Natural killer cell (primary cell): Measurements from ENCODE around the gene ELP5. TPM values are rescaled to one million over a fixed set of nuclear protein-coding genes. Genes with fewer than 3 reads are reported as not detected.

ENCODE experiments used
- ATAC-seq, 3 donors: fragments of 150-1000 bp in 2 of 3; fragments of 200-7000 bp in 1 of 3; cut with Tn5 transposase; 1 replicate in 1 of 3; 2 replicates in 2 of 3; pipeline ENCODE4 v1.10.0; 2021; ENCODE audit warnings: mild to moderate bottlenecking in 2 of 3, moderate library complexity in 2 of 3
- DNase-seq, 2 donors: peaks; one replicate each; pipeline versions ENCODE4 v3.0.0 to v3.0.0-alpha.2; 2013 to 2021; ENCODE audit warnings: mixed read lengths in 1 of 2
- H3K27ac ChIP-seq: one replicate; pipeline ENCODE4 v1.5.1; 2013; ENCODE audit warnings: mild to moderate bottlenecking, low read length
- H3K27me3 ChIP-seq: one replicate; pipeline ENCODE4 v1.6.1; 2013; ENCODE audit warnings: low read length; ENCODE audit not compliant: control insufficient read depth, insufficient read depth
- H3K36me3 ChIP-seq: one replicate; pipeline ENCODE4 v1.6.1; 2013; ENCODE audit warnings: low read length; ENCODE audit not compliant: control insufficient read depth, insufficient read depth
- H3K4me1 ChIP-seq: one replicate; pipeline ENCODE4 v1.6.1; 2013; ENCODE audit warnings: low read length; ENCODE audit not compliant: control insufficient read depth, insufficient read depth
- H3K4me3 ChIP-seq: one replicate; pipeline ENCODE4 v1.5.1; 2013; ENCODE audit warnings: low read length
- H3K9me3 ChIP-seq: one replicate; pipeline ENCODE4 v1.6.1; 2013; ENCODE audit warnings: low read length; ENCODE audit not compliant: control insufficient read depth, insufficient read depth
- H3K27ac Mint-ChIP-seq, 2 donors: one replicate each; pipeline ENCODE4 v1.8.0; 2022; ENCODE audit warnings: mild to moderate bottlenecking in 2 of 2, mixed read lengths in 2 of 2, moderate library complexity in 1 of 2
- H3K27me3 Mint-ChIP-seq, 2 donors: one replicate each; pipeline ENCODE4 v1.8.0; 2022; ENCODE audit warnings: low read depth in 2 of 2, mixed read lengths in 2 of 2
- H3K36me3 Mint-ChIP-seq: one replicate; pipeline ENCODE4 v1.8.0; 2022; ENCODE audit warnings: mixed read lengths
- H3K4me1 Mint-ChIP-seq, 2 donors: one replicate each; pipeline ENCODE4 v1.8.0; 2022; ENCODE audit warnings: mixed read lengths in 2 of 2
- H3K4me3 Mint-ChIP-seq: one replicate; pipeline ENCODE4 v1.8.0; 2022; ENCODE audit warnings: mild to moderate bottlenecking, moderate library complexity, mixed read lengths
- H3K9me3 Mint-ChIP-seq, 2 donors: one replicate each; pipeline ENCODE4 v1.8.0; 2022; ENCODE audit warnings: mixed read lengths in 2 of 2
- WGBS: methylation state at CpG from one replicate; pipeline ENCODE4 v1.1.7; 2013; ENCODE audit warnings: missing lambda C conversion rate; ENCODE audit not compliant: insufficient coverage; 5-methylcytosine and 5-hydroxymethylcytosine counted together
- intact Hi-C: fragments of 100-400 bp; cut with micrococcal nuclease; formaldehyde crosslinking; loops from one replicate; pipeline ENCODE4 v1.14.2; 2022
- total RNA-seq, 4 donors: library from RNA; stranded (reverse); fragments of 120-200 nt in 1 of 4; gene quantifications; one replicate each; pipeline versions ENCODE4 v1.2.3 to v1.2.4, GENCODE V29; 2013 to 2022
- TF ChIP-seq, protein P1 (sequence below): fragments of 200-600 bp; IDR thresholded peaks from one replicate; pipeline ENCODE4 v1.8.0; 2022; ENCODE audit warnings: antibody characterized with exemption

ELP5 gene
- total RNA-seq, 3 donors from 2014 or later (not counting 1 experiment from before 2014, with no cell fraction given) = 30.1 to 38.5 (median 30.3) TPM

DNA sequence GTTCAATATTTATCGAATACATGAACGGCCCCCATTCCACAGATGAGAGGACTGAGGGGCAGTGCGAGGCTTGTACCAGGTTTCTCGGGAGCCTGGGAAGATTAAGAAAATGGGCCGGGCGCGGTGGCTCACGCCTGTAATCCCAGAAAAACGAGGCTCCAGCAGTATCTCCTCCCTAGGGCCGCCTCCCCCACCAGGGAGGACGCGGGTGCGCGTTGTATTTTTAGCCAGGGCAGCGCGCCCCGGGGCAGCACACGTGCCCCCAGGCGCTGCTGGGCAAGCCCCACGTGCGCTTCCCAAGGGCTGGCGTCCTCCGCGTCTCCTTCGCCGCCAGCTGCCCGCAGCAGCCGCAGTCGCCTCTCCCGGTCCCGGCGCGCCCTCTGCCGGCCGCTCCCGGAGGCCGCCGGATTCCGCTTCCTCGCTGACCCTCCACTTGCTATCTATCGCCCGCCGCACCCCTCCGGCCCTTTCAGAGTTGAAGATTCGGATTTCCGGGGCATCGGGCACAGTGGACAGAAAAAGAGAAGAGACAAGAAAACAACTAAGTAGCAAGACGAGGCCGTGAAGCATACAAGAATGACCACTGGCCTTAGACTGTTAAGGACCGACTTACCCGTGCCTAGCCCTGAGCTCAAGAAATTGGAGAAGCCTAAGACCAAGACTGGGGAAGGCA, 44.3 kb downstream of the ELP5 start:
- DNase-seq (peak; percentile 71 to 83), ATAC-seq (peak; percentile 46 to 63 (median 49))
- H3K36me3 Mint-ChIP-seq = no peaks in the 10 kb centered on the region
- peaks cover 7 to 17% of the 10 kb centered on the region in 2 donors for H3K27me3 Mint-ChIP-seq
- Histone ChIP-seq H3K27ac (no peak overlapping the region), H3K27me3 (peaks cover 18% of the 10 kb centered on the region), H3K4me1 (peaks cover 28% of the 10 kb centered on the region), H3K36me3 (no peaks in the 10 kb centered on the region), H3K4me3 (no peak overlapping the region), H3K9me3 (no peaks in the 10 kb centered on the region)
- intact Hi-C loops = loop anchor here (1.0 kb wide), 1 partner anchor 16 kb away; no protein-coding TSS in a partner anchor
- 5% methylated on average over 51 of the region's 51 CpGs for WGBS
- H3K4me3 Mint-ChIP-seq = peak overlapping the region; percentile 95
- TF ChIP-seq, protein P1, sequence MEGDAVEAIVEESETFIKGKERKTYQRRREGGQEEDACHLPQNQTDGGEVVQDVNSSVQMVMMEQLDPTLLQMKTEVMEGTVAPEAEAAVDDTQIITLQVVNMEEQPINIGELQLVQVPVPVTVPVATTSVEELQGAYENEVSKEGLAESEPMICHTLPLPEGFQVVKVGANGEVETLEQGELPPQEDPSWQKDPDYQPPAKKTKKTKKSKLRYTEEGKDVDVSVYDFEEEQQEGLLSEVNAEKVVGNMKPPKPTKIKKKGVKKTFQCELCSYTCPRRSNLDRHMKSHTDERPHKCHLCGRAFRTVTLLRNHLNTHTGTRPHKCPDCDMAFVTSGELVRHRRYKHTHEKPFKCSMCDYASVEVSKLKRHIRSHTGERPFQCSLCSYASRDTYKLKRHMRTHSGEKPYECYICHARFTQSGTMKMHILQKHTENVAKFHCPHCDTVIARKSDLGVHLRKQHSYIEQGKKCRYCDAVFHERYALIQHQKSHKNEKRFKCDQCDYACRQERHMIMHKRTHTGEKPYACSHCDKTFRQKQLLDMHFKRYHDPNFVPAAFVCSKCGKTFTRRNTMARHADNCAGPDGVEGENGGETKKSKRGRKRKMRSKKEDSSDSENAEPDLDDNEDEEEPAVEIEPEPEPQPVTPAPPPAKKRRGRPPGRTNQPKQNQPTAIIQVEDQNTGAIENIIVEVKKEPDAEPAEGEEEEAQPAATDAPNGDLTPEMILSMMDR = peak; percentile 92
- peaks cover 19 to 24% of the 10 kb centered on the region in 2 donors for H3K4me1 Mint-ChIP-seq
- H3K9me3 Mint-ChIP-seq = no peaks in the 10 kb centered on the region
- no peak overlapping the region for H3K27ac Mint-ChIP-seq

- Histone ChIP-seq H3K4me3 (no peak overlapping the region), H3K27ac (no peak overlapping the region), H3K4me1 (peaks cover 24% of the 10 kb centered on the region), H3K9me3 (no peaks in the 10 kb centered on the region), H3K36me3 (no peaks in the 10 kb centered on the region), H3K27me3 (no peaks in the 10 kb centered on the region)
- intact Hi-C loops = no loop called here
- 97% methylated on average over 5 of the region's 7 CpGs for WGBS
- Mint-ChIP-seq H3K36me3 (no peaks in the 10 kb centered on the region), H3K27ac (no peak overlapping the region), H3K4me3 (peak overlapping the region; percentile 21), H3K4me1 (peaks cover 15 to 20% of the 10 kb centered on the region in 2 donors), H3K27me3 (peaks cover 0 to 5% of the 10 kb centered on the region in 2 donors), H3K9me3 (no peaks in the 10 kb centered on the region)
- TF ChIP-seq, protein P1 = no peak
- no peak for DNase-seq
- ATAC-seq = no peak
Observed at GRCh38 chr17:7304179-7304578, 52.2 kb downstream of the ELP5 start.

DNA sequence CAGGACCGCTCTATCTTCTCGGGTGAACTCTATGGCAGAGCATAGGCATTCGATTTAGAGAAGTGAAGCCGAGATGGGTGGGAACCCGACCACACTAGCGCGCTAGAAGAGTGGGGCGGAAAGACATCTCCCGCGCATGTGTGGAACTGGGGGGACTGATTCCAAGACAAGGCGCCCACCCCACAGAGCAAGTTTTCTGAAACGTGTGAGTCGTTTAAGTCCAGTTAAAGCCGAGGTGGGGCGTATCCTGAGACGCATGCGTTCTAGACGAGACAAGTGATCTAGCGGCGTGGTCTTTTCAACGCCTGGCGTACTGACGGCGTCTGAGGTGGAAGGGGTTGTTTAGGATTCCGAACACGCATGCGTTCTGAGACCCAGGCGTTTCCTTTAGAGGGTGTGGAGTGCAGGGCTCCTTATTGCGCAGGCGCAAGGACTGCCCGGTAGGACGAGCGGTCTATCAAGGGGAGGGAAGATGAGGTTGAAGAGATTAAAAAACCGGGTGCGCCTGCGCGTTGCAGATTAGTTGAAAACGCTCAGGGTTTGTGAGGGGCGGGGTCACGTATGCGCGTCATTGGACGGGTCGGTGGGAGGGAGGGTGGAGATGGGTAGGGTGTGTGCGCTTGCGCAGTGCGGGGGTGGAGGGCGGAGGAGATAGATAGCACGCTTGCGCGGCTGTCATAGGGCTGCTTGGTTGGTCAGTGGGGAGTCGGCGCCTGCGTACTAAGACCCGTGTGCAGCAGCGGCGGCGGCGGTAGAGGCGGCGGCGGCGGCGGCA, 55.1 kb downstream of the ELP5 start, which contains the start of gene EIF5A:
Gene EIF5A (plus strand): TSS at position 718 of the 775 bp plus-strand sequence. CDS start 2,008 bp downstream, outside the sequence.
- Mint-ChIP-seq H3K4me3 (peak within 1 kb of the TSS; percentile 95), H3K9me3 (no peaks in the 10 kb centered on the region), H3K27me3 (no peaks in the 10 kb centered on the region), H3K4me1 (peaks cover 40 to 48% of the 10 kb centered on the region in 2 donors), H3K27ac (peak within 1 kb of the TSS; percentile 91 to 99), H3K36me3 (peaks cover 17% of the 10 kb centered on the region)
- Histone ChIP-seq H3K36me3 (peaks cover 26% of the 10 kb centered on the region), H3K4me1 (peaks cover 39% of the 10 kb centered on the region), H3K9me3 (no peaks in the 10 kb centered on the region), H3K27me3 (no peaks in the 10 kb centered on the region), H3K27ac (peak within 1 kb of the TSS; percentile 99), H3K4me3 (peak within 1 kb of the TSS; percentile 88)
- intact Hi-C loops = loop anchor here (1.0 to 5.0 kb wide), 7 partner anchors 22 to 535 kb away; partner anchors contain the start of genes ELP5, GABARAP, NEURL4 and POLR2A
- DNase-seq = peak; percentile 98 to 100
- WGBS = under 1% methylated on average over 64 of the region's 64 CpGs
- TF ChIP-seq, protein P1 = no peak
- peak; percentile 67 to 86 (median 73) for ATAC-seq
